ENCODE results near the gene MYCBPAP.

Gene MYCBPAP

DNA sequence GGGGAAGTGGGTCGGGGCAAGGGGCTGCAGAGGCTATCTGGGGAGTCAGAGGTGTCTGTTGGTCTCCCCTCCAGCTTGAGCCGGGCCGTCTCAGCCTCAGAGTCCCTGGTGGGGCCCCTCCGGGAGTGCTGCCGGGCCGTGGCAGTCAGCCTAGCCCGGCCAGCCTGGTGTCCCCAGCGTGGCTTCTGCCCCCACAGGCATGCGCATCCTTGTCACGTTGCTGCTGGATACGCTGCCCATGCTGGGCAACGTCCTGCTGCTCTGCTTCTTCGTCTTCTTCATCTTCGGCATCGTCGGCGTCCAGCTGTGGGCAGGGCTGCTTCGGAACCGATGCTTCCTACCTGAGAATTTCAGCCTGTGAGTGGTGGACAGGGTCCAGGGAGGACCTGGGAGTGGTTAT, 63.4 kb downstream of the MYCBPAP start:
- no peak for DNase-seq (ENCODE audit: low read depth in 3 of 3)

DNA sequence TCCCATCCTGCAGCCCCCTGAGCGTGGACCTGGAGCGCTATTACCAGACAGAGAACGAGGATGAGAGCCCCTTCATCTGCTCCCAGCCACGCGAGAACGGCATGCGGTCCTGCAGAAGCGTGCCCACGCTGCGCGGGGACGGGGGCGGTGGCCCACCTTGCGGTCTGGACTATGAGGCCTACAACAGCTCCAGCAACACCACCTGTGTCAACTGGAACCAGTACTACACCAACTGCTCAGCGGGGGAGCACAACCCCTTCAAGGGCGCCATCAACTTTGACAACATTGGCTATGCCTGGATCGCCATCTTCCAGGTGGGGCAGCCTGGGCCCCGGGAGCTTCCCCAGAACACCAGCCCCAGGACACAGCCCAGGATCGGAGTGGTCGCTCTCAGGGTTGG, 64.3 kb downstream of the MYCBPAP start:
- no peak for DNase-seq (ENCODE audit: low read depth in 3 of 3)

DNA sequence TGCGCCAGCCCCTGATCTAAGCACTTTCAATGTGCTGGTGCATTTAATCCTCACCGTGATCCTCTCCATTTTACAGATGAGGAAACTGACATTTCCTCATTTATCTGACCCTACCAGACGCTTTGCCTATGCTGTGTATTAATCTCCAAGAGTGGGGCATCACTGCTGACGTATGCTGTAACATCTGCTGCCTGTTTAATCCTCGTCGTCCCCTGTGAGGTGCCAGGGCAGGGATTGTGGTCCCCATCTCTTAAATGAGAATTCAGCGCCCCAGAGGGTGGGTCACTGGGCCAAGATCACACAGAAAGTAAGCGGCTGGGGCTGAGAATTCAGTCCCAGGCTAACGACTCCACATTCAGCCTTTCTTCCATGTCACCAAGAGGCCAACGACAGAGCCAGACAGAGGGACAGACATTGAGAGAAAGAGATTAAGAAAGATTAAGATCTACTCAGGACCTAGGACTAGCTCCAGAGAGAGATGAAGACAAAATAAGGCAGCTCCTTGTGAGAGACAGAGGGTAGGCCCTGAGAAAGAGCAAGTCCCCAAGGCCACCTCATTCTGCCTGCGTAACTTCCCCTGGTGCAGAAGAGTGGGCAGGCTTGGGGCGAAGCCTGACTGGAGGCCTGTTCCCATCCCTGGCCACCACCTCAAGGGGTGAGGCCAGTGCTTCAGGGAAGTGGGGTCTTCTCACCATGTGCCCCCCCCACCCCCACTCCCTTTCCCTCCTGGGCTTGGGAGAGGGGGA, 65.8 kb downstream of the MYCBPAP start:
- DNase-seq (ENCODE audit: low read depth in 3 of 3) = no peak

DNA sequence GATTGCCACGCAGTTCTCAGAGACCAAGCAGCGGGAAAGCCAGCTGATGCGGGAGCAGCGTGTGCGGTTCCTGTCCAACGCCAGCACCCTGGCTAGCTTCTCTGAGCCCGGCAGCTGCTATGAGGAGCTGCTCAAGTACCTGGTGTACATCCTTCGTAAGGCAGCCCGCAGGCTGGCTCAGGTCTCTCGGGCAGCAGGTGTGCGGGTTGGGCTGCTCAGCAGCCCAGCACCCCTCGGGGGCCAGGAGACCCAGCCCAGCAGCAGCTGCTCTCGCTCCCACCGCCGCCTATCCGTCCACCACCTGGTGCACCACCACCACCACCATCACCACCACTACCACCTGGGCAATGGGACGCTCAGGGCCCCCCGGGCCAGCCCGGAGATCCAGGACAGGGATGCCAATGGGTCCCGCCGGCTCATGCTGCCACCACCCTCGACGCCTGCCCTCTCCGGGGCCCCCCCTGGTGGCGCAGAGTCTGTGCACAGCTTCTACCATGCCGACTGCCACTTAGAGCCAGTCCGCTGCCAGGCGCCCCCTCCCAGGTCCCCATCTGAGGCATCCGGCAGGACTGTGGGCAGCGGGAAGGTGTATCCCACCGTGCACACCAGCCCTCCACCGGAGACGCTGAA, 67.5 kb downstream of the MYCBPAP start:
- no peak for DNase-seq (ENCODE audit: low read depth in 3 of 3)

DNA sequence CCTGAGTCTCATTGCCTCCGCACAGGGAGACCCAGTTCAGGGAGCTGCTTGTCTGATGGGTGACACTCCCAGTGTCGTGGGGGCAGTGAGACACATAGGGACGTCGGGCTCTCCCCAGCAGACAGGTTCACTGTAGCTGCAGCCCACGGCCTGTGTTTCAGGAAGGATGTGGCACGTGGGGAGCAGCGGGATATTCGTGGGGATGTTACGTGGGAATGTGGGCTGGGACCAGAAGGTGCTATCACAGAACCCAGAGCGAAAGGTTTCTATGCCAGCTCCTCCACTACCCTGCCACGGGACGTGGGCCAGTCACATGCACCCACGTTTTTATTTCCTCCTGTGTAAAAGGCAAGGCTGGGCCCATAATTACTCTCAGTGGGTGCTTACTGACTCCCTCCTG, 68.6 kb downstream of the MYCBPAP start:
- no peak for DNase-seq (ENCODE audit: low read depth in 3 of 3)

DNA sequence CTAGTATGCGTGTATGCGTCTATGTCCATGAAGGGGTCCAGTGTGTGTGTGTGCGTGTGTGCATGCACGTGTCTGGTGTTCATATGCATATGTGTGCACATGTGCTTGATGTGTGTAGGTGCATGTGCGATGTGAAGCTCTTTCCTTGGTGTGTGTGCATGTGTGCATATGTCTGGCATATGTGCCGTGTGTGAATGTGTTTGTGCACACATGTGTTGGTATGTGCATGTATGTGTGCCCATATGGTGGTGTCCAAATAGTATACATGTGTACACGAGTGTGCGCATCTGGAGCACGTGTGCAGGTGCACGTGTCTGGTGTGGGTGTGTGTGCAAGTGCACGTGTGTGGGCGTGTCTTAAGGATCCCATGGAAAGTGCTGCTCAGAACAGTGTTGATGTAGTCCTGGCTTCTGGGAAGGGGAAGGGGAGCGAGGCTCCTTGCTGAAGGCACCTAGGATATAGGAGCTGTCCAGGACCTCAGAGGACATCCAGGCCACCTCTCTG, 69.3 kb downstream of the MYCBPAP start:
- DNase-seq (ENCODE audit: low read depth in 3 of 3) = no peak

DNA sequence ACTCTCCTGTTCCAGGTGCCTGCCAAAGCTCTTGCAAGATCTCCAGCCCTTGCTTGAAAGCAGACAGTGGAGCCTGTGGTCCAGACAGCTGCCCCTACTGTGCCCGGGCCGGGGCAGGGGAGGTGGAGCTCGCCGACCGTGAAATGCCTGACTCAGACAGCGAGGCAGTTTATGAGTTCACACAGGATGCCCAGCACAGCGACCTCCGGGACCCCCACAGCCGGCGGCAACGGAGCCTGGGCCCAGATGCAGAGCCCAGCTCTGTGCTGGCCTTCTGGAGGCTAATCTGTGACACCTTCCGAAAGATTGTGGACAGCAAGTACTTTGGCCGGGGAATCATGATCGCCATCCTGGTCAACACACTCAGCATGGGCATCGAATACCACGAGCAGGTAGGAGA, 69.9 kb downstream of the MYCBPAP start:
- no peak for DNase-seq (ENCODE audit: low read depth in 3 of 3)

DNA sequence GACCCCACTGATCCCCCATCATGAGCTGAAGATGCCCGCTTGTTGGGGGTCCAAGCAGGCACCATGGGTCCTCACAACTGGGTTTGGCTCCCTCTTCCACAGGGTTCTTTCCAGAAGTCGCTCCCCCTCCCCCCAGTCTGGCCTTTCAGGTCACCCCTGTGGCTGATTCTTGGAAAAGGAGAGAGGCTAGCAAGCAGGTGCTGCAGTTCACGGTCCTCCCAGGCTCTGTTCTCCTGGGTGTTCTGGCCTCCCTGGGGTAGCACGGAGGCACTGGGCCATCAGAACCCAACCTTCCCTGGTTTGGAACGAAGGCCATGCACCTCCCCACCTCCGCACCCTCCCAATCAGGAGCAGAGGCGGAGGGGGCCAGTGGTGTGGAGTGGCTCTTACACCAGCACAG, 71.2 kb downstream of the MYCBPAP start:
- DNase-seq (ENCODE audit: low read depth in 3 of 3) = no peak

DNA sequence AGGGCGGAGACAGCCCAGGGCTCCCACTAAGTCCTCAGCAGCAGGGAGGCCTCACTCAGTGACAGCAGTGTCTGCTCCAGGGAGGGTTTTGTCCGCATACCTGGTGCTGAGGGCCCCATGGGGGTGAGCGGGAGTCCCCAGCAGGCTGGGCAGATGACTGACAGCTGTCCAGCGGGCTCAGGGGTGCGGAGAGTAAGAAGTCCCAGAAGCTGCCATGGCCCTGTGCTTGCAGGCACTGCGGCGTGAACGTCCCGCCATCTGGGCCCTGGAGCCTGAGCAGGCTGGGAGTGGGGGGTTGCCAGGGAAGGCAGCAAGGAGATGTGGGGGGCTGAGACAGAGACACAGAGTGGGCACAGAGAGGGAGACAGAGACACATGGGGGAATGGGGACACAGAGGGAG, 72.4 kb downstream of the MYCBPAP start:
- no peak for DNase-seq (ENCODE audit: low read depth in 3 of 3)

Data from stimulated activated CD4-positive, alpha-beta T cell treated with anti-CD3 and anti-CD28 coated beads, TNF-alpha, amount 100 ng/mL, for 48 hours (primary cell).